Measurements from ENCODE around the gene ZNF467.

GRCh38 chr7:149782682-149783345 lies 9.4 kb upstream of the ZNF467 start:
- no peak for TF ChIP-seq CTCF (IDR thresholded peaks at IDR 0.05; ENCODE audit: low read depth, low read length)
- TF ChIP-seq MAX (IDR thresholded peaks at IDR 0.05; ENCODE audit: low read depth, low read length), result no peak
